OCI-LY7 (cell line): ENCODE measurements around the gene PPP3CB.

Experiments
- EZH2phosphoT487 ChIP-seq: fragments of 200-600 bp; sonication (generic); IDR thresholded peaks from 2 replicates; pipeline ENCODE4 v1.6.1; 2018; ENCODE audit warnings: low read depth, borderline replicate concordance, mild to moderate bottlenecking, mixed run types, antibody characterized with exemption, low read length, moderate library complexity, mixed read lengths
- TF ChIP-seq, protein P1 (sequence below): fragments of 200-600 bp; sonication (generic); conservative IDR thresholded peaks from 2 replicates; pipeline ENCODE4 v1.5.1; 2014; ENCODE audit warnings: mild to moderate bottlenecking, antibody characterized with exemption, low read length, moderate library complexity, mixed read lengths

DNA sequence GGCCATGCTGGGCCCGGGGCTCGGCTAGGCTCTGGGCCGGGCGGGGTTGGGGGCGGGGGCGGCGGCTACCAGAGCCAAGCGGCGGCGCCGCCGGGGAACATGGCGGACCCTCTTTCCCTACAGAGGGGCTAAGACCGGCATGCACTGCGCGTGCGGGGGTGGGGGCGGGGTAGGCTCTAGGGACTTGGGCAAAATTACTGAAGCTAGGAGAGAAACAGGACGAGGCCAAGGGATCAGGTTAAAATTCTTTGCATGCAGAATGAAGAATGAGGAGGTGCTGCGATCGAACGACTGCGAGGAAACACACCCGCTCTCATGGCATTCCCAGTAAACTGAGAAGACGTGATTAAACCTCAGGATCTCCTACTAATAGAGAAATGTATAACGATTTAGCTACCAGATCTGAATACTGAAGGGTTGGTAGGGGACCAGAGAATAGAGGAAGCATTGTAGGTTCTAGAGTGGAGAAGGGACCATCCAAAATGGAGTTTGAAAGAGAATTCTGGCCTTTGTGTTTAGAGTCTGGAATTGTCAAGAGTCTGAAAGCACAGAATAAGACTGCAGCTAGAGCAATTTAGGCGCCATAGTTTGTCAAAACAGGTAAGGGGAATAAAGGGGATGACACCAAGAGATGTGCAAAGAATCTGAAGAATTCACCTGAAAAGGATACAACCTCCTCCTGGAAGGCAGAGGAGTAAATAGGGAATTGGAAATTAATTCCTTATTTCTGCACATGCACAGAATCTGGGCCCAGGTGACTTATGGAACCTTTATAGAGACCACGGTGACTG lies at the start of gene PPP3CB:
- TF ChIP-seq, protein P1, sequence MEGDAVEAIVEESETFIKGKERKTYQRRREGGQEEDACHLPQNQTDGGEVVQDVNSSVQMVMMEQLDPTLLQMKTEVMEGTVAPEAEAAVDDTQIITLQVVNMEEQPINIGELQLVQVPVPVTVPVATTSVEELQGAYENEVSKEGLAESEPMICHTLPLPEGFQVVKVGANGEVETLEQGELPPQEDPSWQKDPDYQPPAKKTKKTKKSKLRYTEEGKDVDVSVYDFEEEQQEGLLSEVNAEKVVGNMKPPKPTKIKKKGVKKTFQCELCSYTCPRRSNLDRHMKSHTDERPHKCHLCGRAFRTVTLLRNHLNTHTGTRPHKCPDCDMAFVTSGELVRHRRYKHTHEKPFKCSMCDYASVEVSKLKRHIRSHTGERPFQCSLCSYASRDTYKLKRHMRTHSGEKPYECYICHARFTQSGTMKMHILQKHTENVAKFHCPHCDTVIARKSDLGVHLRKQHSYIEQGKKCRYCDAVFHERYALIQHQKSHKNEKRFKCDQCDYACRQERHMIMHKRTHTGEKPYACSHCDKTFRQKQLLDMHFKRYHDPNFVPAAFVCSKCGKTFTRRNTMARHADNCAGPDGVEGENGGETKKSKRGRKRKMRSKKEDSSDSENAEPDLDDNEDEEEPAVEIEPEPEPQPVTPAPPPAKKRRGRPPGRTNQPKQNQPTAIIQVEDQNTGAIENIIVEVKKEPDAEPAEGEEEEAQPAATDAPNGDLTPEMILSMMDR = no peak
- no peak for TF ChIP-seq EZH2phosphoT487
